GM21737 (cell line): ENCODE data around the gene SMIM5.

Source experiments
- ATAC-seq: cut with Tn5 transposase; IDR thresholded peaks from one replicate; pipeline ENCODE4 v1.9.1; 2021; ENCODE audit warnings: mild to moderate bottlenecking, moderate library complexity; ENCODE audit not compliant: unreplicated experiment

Gene SMIM5

DNA sequence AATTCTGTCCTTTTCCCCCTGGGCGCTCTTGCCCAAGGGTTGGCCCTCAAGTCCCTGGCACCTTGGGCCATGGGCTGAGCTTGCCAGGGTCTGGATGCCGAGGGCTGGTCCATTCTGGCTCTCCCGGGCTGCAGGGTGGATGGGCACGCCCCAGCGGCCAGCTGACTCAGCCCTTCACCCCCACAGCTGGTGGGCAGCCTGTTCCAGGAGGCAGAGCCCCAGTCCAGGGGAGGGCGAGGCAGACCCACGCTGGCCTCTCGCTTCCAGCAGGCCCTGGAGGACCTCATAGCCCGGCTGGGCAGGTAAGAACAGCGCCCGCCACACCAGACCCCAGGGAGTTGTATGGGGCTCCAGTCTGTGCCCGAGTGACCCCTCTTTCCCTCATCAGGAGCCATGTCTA, 30.6 kb upstream of the SMIM5 start:
- no peak for ATAC-seq

DNA sequence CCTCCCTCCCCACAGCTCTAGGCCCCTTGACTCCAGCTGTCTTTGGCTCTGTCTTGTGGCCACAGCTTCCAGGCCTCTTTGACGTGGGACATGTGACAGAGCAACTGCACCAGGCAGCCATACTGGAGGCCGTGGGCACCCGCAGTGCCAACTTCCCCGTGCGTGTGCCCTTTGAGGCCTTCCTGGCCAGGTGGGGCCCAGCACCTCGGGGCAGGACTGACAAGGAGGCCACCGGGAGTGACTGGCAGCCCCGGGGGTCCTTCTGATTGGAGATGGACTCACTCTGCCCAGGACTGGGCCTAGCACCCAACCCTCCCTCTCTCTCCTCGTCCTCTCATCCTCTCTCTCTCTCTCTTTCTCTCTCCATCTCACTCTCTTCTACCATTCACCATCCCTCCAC, 30.1 kb upstream of the SMIM5 start:
- ATAC-seq: no peak

GRCh38 chr17:75604034-75604695, 29.1 kb upstream of the SMIM5 start:
- ATAC-seq: no peak

DNA sequence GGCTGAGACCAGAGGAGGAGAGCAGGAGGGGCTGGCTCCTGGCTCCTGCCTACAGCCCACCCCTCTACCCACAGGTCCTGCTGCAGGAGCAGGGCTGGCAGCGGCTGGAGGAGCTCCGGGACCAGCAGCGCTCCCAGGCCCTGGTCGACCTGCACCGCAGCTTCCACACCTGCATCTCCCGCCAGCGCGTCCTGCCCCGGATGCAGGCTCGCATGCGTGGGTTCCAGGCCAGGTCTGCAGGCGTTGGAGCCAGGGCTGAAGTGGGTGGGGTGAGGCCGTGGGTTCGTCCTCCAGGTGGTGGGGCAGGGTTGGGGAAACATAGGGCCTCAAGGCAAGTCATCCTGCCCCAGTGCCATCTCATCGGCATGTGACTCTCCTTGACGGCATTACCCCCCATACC, 27.4 kb upstream of the SMIM5 start:
- ATAC-seq: no peak

DNA sequence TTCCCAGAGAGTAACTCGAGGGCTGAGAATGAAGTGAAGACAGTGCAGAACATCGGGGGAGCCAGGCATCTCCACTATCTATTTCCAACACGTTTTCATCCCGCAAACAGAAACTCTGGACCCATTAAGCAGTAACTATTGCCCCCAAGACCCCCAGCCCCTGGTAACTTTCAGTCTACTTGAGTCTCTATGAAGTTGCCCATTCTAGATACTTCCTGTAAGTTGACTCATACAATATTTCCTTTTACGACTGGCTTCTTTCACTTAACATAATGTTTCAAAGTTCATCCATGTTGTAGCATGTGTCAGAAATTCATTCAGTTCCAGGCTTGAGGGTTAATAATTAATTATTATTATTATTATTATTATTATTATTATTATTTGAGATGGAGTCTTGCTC, 26.1 kb upstream of the SMIM5 start:
- no peak for ATAC-seq

- no peak for ATAC-seq
Measured at GRCh38 chr17:75610103-75610984, 22.9 kb upstream of the SMIM5 start.

GRCh38 chr17:75611851-75612429, 21.3 kb upstream of the SMIM5 start:
- ATAC-seq: no peak

- ATAC-seq: no peak
Measured at GRCh38 chr17:75612906-75613626, 20.2 kb upstream of the SMIM5 start.

- no peak for ATAC-seq
Measured at GRCh38 chr17:75614006-75614405, 19.2 kb upstream of the SMIM5 start.

DNA sequence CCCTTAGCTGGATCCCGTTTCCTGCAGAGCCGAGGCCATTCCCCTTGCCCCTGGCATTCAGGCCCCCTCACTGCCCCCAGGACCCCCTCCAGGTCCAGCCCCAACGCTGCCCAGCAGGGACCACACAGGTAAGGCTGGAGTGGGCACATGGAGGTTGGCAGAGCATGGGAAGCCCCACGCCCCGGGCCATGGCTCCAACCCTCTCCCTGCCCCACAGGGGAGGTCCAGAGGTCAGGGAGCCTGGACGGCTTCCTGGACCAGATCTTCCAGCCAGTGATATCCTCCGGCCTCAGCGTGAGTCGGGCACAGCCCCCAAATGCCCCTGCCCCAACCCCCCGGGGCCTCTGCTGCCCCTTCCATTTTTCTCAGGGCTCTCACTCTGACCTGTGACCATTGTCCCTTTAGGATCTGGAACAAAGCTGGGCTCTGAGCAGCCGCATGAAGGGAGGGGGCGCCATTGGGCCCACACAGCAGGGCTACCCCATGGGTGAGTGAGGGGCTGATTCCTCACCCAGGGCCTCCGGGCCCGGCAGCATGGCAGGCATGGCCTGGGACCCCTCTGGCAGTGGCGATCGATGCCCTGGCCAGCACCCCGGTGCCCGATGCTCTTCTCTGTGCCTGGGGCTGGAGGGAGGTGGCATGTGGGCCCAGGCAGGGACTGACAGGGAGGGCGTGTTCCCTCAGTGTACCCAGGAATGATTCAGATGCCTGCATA, 18.5 kb upstream of the SMIM5 start:
- ATAC-seq: no peak

GRCh38 chr17:75615301-75615700, 17.9 kb upstream of the SMIM5 start:
- no peak for ATAC-seq

- no peak for ATAC-seq
Measured at GRCh38 chr17:75616521-75617122, 16.6 kb upstream of the SMIM5 start.

DNA sequence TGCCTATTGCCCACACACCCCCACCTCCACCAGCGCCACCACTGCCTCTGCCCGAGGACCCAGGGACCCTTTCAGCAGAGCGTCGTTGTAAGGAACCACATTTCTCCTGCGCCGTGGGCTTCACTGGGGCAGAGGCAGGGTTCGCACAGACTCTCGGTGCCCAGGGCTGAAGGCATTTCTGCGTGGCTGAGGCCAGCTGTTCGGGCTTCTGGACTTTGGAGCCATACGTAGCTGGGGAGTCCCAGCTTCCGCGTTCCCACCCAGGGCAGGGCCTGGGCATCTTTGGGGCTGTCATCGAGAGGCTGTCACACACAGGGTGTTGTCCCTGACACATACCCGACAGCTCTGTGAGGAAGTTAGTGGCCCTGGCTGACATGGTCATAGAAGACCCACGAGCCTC, 16.0 kb upstream of the SMIM5 start:
- no peak for ATAC-seq

DNA sequence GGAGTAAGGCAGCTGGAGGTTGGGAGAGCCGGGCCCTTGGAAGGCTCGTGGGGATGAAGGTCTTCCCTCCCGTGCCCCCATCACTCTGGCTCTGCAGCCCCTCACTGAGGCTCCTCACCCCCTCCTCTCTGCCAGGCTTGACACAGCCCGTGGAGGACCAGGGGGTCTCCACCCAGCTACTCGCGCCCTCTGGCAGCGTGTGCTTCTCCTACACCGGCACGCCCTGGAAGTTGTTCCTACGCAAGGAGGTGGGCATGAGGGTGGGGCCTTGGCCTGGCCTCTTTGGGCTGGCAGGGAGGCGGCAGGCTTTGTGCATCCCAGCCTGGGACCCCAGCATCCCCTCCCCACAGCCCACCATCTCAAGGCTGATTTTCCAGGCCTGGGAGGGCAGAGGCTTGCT, 15.6 kb upstream of the SMIM5 start:
- ATAC-seq: no peak

- no peak for ATAC-seq
Measured at GRCh38 chr17:75619506-75620431, 13.5 kb upstream of the SMIM5 start.

- no peak for ATAC-seq
Measured at GRCh38 chr17:75621489-75621888, 11.7 kb upstream of the SMIM5 start.

DNA sequence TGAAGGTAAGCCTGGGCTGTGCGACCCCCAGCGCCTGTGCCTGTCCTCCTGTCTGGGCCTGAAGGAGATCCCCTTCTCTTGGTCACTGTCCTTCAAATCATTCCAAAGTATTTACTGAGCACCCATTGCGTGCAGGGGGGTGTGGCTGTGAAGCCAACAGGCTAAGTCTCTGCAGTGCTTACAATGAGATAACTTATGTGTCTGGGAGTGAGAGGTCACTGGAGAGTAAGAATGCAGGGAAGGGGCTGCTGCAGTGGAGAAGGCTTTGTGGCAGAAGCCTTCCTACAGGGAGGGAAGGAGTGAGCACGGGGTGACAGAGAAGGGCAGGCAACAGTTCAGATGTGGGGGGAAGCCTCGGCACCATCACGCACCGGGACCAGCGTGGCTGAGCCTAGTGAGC, 11.2 kb upstream of the SMIM5 start:
- ATAC-seq: no peak

DNA sequence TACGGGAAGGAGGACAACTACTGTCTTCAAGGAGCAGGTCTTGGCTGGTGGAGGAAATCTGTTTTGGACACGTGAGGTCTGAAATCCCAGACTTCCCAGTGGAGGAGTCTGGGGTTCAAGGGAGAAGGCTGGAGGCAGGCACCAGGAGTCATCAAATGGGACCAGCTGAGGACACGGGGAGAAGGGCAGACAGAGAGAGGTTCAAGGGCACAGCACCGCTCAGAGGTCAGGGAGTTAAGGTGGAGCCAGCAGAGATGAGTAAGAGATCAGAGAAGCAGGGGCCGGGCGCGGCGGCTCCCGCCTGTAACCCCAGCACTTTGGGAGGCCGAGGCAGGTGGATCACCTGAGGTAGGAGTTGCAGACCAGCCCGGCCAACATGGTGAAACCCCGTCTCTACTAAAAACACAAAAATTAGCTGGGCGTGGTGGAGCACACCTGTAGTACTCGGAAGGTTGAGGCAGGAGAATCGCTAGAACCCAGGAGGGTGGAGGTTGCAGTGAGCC, 10.4 kb upstream of the SMIM5 start:
- no peak for ATAC-seq

- ATAC-seq: no peak
Measured at GRCh38 chr17:75623386-75623785, 9.8 kb upstream of the SMIM5 start.
